HepG2 (cell line): ENCODE data around the gene FAM20A. TPM values are rescaled to one million over a fixed set of nuclear protein-coding genes. Genes with fewer than 3 reads are reported as not detected.

Experiments used
- ATAC-seq: fragments of 200-7000 bp; cut with Tn5 transposase; 3 replicates; pipeline ENCODE4 v1.9.1; 2020; ENCODE audit warnings: mild to moderate bottlenecking, moderate library complexity
- BruUV-seq: library from RNA; stranded (reverse); fragments of 400-500 nt; replicated peaks from 2 replicates; lab custom pipeline; 2021; lab: Mats Ljungman, UMichigan
- CTCF ChIA-PET: fragments of 300-600 bp; formaldehyde crosslinking; extraction: SDS; loops from one replicate; lab custom pipeline; 2021; ENCODE audit warnings: low total read pairs, inconsistent platforms, low intra/inter-chr PET ratio; lab: Yijun Ruan, JAX
- POLR2A ChIA-PET: fragments of 350-600 bp; sonication (Branson Sonifier 250); formaldehyde crosslinking; loops from one replicate; lab custom pipeline; 2020; ENCODE audit warnings: antibody characterized with exemption, inconsistent platforms; lab: Yijun Ruan, JAX
- DNase-seq: peaks from one replicate; pipeline ENCODE4 v3.0.0-alpha.2; 2015; ENCODE audit warnings: low spot score
- FAIRE-seq: peaks from 3 replicates; lab custom pipeline; 2011; peaks lifted over from hg19 to GRCh38; lab: Jason Lieb, UNC
- H2AFZ ChIP-seq: one replicate; pipeline ENCODE4 v1.6.1; 2011; ENCODE audit warnings: low read length, inconsistent platforms
- H3K27ac ChIP-seq: fragments of 300-600 bp; 3 replicates; pipeline ENCODE4 v1.8.0; 2011; ENCODE audit warnings: mixed run types, mild to moderate bottlenecking, mixed read lengths, low read length, inconsistent platforms; ENCODE audit not compliant: insufficient read depth; ENCODE audit errors: extremely low read length
- H3K27me3 ChIP-seq, 2 experiments: fragments of 200-600 bp in 1 of 2; 2 replicates in 1 of 2; 3 replicates in 1 of 2; pipeline versions ENCODE4 v1.6.0 to v1.8.0; 2011; ENCODE audit warnings: low read length in 2 of 2, mild to moderate bottlenecking in 2 of 2, moderate library complexity in 2 of 2, inconsistent platforms in 1 of 2; ENCODE audit not compliant: insufficient read depth in 2 of 2, control insufficient read depth in 1 of 2
- H3K36me3 ChIP-seq, 2 experiments: fragments of 200-600 bp in 1 of 2; replicated peaks in 1 of 2; 2 replicates in 1 of 2; 3 replicates in 1 of 2; pipeline versions ENCODE4 v1.5.1 to v1.8.0; 2011; ENCODE audit warnings: low read length in 2 of 2, inconsistent platforms in 1 of 2; ENCODE audit not compliant: insufficient read depth in 2 of 2, control insufficient read depth in 1 of 2
- H3K4me1 ChIP-seq: 2 replicates; pipeline ENCODE4 v1.5.1; 2012; ENCODE audit warnings: low read length, inconsistent platforms; ENCODE audit not compliant: insufficient read depth
- H3K4me2 ChIP-seq: 2 replicates; pipeline ENCODE4 v1.6.0; 2011; ENCODE audit warnings: low read depth, low read length, inconsistent platforms
- H3K4me3 ChIP-seq, 3 experiments: fragments of 200-600 bp in 1 of 3; sonication (generic), shearing (Covaris generic) in 1 of 3; replicated peaks in 1 of 3; 2 replicates each; pipeline ENCODE4 v1.5.1; 2011 to 2016; ENCODE audit warnings: low read length in 3 of 3, inconsistent platforms in 2 of 3, low read depth in 2 of 3, mild to moderate bottlenecking in 2 of 3, control low read depth in 1 of 3, mixed read lengths in 1 of 3; ENCODE audit not compliant: insufficient read depth in 1 of 3
- H3K79me2 ChIP-seq: one replicate; pipeline ENCODE4 v1.6.1; 2011; ENCODE audit warnings: low read length, inconsistent platforms; ENCODE audit not compliant: insufficient read depth
- H3K9ac ChIP-seq: 2 replicates; pipeline ENCODE4 v1.6.0; 2011; ENCODE audit warnings: mild to moderate bottlenecking, low read depth, low read length, inconsistent platforms; ENCODE audit not compliant: insufficient read depth
- H3K9me3 ChIP-seq: 2 replicates; pipeline ENCODE4 v1.5.1; 2012; ENCODE audit warnings: mild to moderate bottlenecking, low read length
- H4K20me1 ChIP-seq: 2 replicates; pipeline ENCODE4 v1.6.0; 2011; ENCODE audit warnings: inconsistent platforms, mild to moderate bottlenecking, low read length, moderate library complexity; ENCODE audit not compliant: insufficient read depth
- CREB1 ChIP-seq, 2 experiments: fragments of 450-650 bp in 1 of 2; IDR thresholded peaks; 2 replicates each; pipeline ENCODE4 v1.6.1; 2016 to 2017; ENCODE audit warnings: control low read depth in 1 of 2, mild to moderate bottlenecking in 1 of 2, missing compliant biosample characterization in 1 of 2, missing genetic modification characterization in 1 of 2
- ELF1 ChIP-seq: sonication (generic); formaldehyde crosslinking; IDR thresholded peaks from 2 replicates; pipeline ENCODE4 v1.4.0; 2020; ENCODE audit warnings: missing genetic modification reagents
- ERF ChIP-seq: IDR thresholded peaks from 2 replicates; pipeline ENCODE4 v1.6.1; 2018; ENCODE audit warnings: missing biosample characterization, missing genetic modification reagents
- FOXP1 ChIP-seq, 2 experiments: fragments of 450-650 bp in 1 of 2; IDR thresholded peaks; 2 replicates each; pipeline ENCODE4 v1.6.1; 2017 to 2018; ENCODE audit warnings: antibody characterized with exemption in 1 of 2
- GABPB1 ChIP-seq: IDR thresholded peaks from 2 replicates; pipeline ENCODE4 v1.6.1; 2016; ENCODE audit warnings: mild to moderate bottlenecking, missing genetic modification reagents, moderate library complexity, missing compliant biosample characterization
- IKZF4 ChIP-seq: sonication (generic); formaldehyde crosslinking; IDR thresholded peaks from 2 replicates; pipeline ENCODE4 v1.5.1; 2020; ENCODE audit warnings: borderline replicate concordance, mild to moderate bottlenecking, low read depth, missing genetic modification reagents; ENCODE audit errors: not compliant biosample characterization
- RBAK ChIP-seq: sonication (generic); formaldehyde crosslinking; IDR thresholded peaks from 2 replicates; pipeline ENCODE4 v1.5.1; 2020; ENCODE audit warnings: mild to moderate bottlenecking, missing genetic modification reagents
- SRSF9 ChIP-seq: fragments of 200-400 bp; formaldehyde crosslinking; IDR thresholded peaks from 2 replicates; pipeline ENCODE4 v1.6.1; 2018; ENCODE audit warnings: borderline replicate concordance, mild to moderate bottlenecking, low read depth, low read length; ENCODE audit not compliant: insufficient read depth, poor library complexity, severe bottlenecking
- TBP ChIP-seq: sonication (generic); formaldehyde crosslinking; IDR thresholded peaks from 2 replicates; pipeline ENCODE4 v1.5.0; 2020; ENCODE audit warnings: missing genetic modification reagents
- ZNF713 ChIP-seq: sonication (generic); formaldehyde crosslinking; IDR thresholded peaks from 2 replicates; pipeline ENCODE4 v1.4.0; 2020; ENCODE audit warnings: mild to moderate bottlenecking, missing genetic modification reagents
- ZNF790 ChIP-seq: sonication (generic); formaldehyde crosslinking; IDR thresholded peaks from 2 replicates; pipeline ENCODE4 v1.8.0; 2022; ENCODE audit warnings: missing genetic modification reagents, mild to moderate bottlenecking, borderline replicate concordance
- WGBS: methylation state at CpG from one replicate; pipeline ENCODE4 v1.1.6; 2017; ENCODE audit warnings: low lambda C conversion rate; 5-methylcytosine and 5-hydroxymethylcytosine counted together
- in situ Hi-C: cut with HindIII; loops from 2 replicates; pipeline ENCODE4 v1.10.0; 2017; ENCODE audit warnings: low pct_unique_long_range_greater_than_20kb; ENCODE audit not compliant: extremely low pct_ligation_motif_present
- intact Hi-C: fragments of 100-400 bp; cut with micrococcal nuclease; formaldehyde crosslinking; loops from one replicate; pipeline ENCODE4 v1.10.0; 2022; ENCODE audit not compliant: unreplicated experiment
- polyA plus RNA-seq, 8 experiments: library from polyadenylated mRNA; depleted of rRNA in 3 of 8; stranded (reverse) in 7 of 8; unstranded in 1 of 8; fragments of >200 nt; fragmentation: Illumina TruSeq in 4 of 8; extraction: Trizol in 4 of 8; gene quantifications; 2 replicates each; pipeline versions ENCODE4 v1.2.1 to v1.2.3, GENCODE V29; 2011 to 2016; ENCODE audit warnings: low read depth in 4 of 8, missing spikeins in 1 of 8, mixed read lengths in 1 of 8; ENCODE audit not compliant: insufficient read depth in 1 of 8
- total RNA-seq, 5 experiments: library from RNA; depleted of rRNA; stranded (reverse); fragments of >200 nt; fragmentation: Illumina TruSeq; extraction: Trizol; gene quantifications; 2 replicates each; pipeline ENCODE4 v1.2.3, GENCODE V29; 2016; ENCODE audit warnings: low read depth in 1 of 5
- TF ChIP-seq, protein P1 (sequence below): sonication (generic); formaldehyde crosslinking; IDR thresholded peaks from 2 replicates; pipeline ENCODE4 v1.8.1; 2023; ENCODE audit warnings: missing genetic modification reagents, mild to moderate bottlenecking, borderline replicate concordance
- TF ChIP-seq, protein P2 (sequence below): sonication (generic); formaldehyde crosslinking; conservative IDR thresholded peaks from 2 replicates; pipeline ENCODE4 v1.4.0; 2020; ENCODE audit warnings: missing genetic modification reagents
- TF ChIP-seq, protein P3 (sequence below): sonication (generic); formaldehyde crosslinking; IDR thresholded peaks from 2 replicates; pipeline ENCODE4 v1.9.0; 2022; ENCODE audit warnings: missing genetic modification reagents, mild to moderate bottlenecking, borderline replicate concordance
- TF ChIP-seq, protein P4 (sequence below): sonication (generic); formaldehyde crosslinking; IDR thresholded peaks from 2 replicates; pipeline ENCODE4 v1.5.1; 2020; ENCODE audit warnings: missing genetic modification reagents, mild to moderate bottlenecking, borderline replicate concordance

The FAM20A gene
- total and polyA plus RNA-seq, 2 of the 13 experiments (the other 11 are each of a cell fraction or from before 2014, with no cell fraction given) = 9.3 to 20.7 TPM

DNA sequence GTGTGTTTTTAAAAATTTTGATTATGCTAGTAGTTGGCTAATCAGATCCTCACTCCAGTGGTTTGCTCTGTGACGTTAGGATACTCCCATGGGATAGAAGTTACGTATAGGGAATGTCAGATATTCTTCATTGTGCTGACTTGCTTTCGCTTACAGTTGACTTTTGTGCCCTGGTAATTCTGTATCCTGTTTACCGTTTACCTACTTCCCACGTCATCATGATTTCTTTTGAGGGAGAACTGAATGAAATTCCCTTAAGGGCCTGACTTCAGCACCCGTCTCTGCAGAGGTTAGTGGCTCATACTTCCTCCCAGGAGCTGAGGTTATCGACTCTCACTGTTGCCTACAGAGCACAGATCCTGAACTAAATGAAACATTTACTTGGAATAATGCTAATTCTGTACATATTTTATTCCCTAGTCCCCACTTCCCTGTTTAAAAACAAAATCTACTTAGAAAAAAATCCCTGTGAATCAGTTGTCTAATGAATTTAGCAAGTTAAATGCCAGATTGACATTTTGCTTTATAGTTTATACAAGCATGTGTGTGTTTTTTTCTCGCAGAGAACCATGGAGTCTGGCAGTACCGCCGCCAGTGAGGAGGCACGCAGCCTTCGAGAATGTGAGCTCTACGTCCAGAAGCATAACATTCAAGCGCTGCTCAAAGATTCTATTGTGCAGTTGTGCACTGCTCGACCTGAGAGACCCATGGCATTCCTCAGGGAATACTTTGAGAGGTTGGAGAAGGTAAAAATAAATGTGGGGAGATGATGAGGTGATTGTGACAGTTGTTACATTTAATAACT lies 86.1 kb downstream of the FAM20A start:
- POLR2A ChIA-PET = interaction anchor here (1.6 kb wide), 1 partner anchor 267 kb away, joined by 3 read pairs; the partner anchor contains the start of gene AMZ2
- peaks cover 65% of the 10 kb centered on the region for H3K79me2 ChIP-seq
- TF ChIP-seq TBP (CRISPR knock-in tag) = no peak
- TF ChIP-seq, protein P1, sequence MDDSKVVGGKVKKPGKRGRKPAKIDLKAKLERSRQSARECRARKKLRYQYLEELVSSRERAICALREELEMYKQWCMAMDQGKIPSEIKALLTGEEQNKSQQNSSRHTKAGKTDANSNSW (CRISPR knock-in tag) = no peak
- TF ChIP-seq RBAK = no peak
- no peak for TF ChIP-seq SRSF9
- TF ChIP-seq, protein P2, sequence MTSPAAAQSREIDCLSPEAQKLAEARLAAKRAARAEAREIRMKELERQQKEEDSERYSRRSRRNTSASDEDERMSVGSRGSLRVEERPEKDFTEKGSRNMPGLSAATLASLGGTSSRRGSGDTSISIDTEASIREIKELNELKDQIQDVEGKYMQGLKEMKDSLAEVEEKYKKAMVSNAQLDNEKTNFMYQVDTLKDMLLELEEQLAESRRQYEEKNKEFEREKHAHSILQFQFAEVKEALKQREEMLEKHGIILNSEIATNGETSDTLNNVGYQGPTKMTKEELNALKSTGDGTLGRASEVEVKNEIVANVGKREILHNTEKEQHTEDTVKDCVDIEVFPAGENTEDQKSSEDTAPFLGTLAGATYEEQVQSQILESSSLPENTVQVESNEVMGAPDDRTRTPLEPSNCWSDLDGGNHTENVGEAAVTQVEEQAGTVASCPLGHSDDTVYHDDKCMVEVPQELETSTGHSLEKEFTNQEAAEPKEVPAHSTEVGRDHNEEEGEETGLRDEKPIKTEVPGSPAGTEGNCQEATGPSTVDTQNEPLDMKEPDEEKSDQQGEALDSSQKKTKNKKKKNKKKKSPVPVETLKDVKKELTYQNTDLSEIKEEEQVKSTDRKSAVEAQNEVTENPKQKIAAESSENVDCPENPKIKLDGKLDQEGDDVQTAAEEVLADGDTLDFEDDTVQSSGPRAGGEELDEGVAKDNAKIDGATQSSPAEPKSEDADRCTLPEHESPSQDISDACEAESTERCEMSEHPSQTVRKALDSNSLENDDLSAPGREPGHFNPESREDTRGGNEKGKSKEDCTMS (CRISPR knock-in tag) = no peak
- no peak for TF ChIP-seq ZNF790 (CRISPR knock-in tag)
- no peak for TF ChIP-seq ZNF713 (CRISPR knock-in tag)
- TF ChIP-seq, protein P3, sequence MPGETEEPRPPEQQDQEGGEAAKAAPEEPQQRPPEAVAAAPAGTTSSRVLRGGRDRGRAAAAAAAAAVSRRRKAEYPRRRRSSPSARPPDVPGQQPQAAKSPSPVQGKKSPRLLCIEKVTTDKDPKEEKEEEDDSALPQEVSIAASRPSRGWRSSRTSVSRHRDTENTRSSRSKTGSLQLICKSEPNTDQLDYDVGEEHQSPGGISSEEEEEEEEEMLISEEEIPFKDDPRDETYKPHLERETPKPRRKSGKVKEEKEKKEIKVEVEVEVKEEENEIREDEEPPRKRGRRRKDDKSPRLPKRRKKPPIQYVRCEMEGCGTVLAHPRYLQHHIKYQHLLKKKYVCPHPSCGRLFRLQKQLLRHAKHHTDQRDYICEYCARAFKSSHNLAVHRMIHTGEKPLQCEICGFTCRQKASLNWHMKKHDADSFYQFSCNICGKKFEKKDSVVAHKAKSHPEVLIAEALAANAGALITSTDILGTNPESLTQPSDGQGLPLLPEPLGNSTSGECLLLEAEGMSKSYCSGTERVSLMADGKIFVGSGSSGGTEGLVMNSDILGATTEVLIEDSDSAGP (CRISPR knock-in tag) = no peak
- TF ChIP-seq GABPB1 = no peak
- peak; percentile 77 for TF ChIP-seq CREB1 (IDR thresholded peaks at IDR 0.05)
- no peak for TF ChIP-seq CREB1 (CRISPR knock-in tag; IDR thresholded peaks at IDR 0.05)
- no peak for TF ChIP-seq FOXP1 (IDR thresholded peaks at IDR 0.05)
- TF ChIP-seq FOXP1 (CRISPR knock-in tag; IDR thresholded peaks at IDR 0.05) = peak; percentile 22; the same call in 1 of the 2 replicates
- no peak for TF ChIP-seq IKZF4 (CRISPR knock-in tag)
- no peak for TF ChIP-seq ELF1 (CRISPR knock-in tag)
- 0 out of 2 replicates have a peak, but pooled peaks have one; percentile 29 for TF ChIP-seq ERF (CRISPR knock-in tag)
- TF ChIP-seq, protein P4, sequence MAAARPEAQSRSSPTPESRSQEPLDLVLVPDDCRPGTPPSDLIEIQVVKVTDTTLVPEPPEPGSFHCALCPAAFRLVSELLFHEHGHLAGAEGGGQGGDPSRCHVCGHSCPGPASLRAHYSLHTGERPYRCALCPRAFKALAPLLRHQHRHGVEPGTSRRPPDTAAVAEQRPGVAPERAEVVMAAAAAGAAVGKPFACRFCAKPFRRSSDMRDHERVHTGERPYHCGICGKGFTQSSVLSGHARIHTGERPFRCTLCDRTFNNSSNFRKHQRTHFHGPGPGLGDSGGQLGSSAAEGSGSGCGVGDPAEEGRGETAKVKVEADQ (CRISPR knock-in tag) = no peak

More for the DNA sequence above, 86.1 kb downstream of the FAM20A start:
- in situ Hi-C loops = no loop called here
- Histone ChIP-seq H3K4me2 (peak overlapping the region; percentile 86), H3K4me3 (peak overlapping the region; percentile 91 to 95 (median 91); a peak in 5 of 6 replicates), H3K9me3 (no peaks in the 10 kb centered on the region), H3K4me1 (peaks cover 54% of the 10 kb centered on the region), H2AFZ (no peak overlapping the region), H3K36me3 (peaks cover 13 to 44% of the 10 kb centered on the region in 2 experiments), H3K27ac (peak overlapping the region; percentile 91), H4K20me1 (peaks cover 34% of the 10 kb centered on the region), H3K27me3 (no peaks in the 10 kb centered on the region; a peak in 1 of 5 replicates), H3K9ac (peak overlapping the region; percentile 94; the same call in 1 of the 2 replicates)
- DNase-seq (peak; percentile 21), ATAC-seq (no peak), FAIRE-seq (no peak)
- intact Hi-C loops = no loop called here
- WGBS = 57% methylated on average over 15 of the region's 15 CpGs
- BruUV-seq = no TSS peak
- CTCF ChIA-PET = no interaction called here
